Esophagus muscularis mucosa (tissue), 4 donors: Measurements from ENCODE around the gene PFDN6.

ENCODE experiments used
- EP300 ChIP-seq: sonication (generic); formaldehyde crosslinking; IDR thresholded peaks from one replicate; pipeline ENCODE4 v1.6.1; 2017; ENCODE audit warnings: antibody characterized with exemption
- POLR2A ChIP-seq: fragments of 450-650 bp; IDR thresholded peaks from one replicate; pipeline ENCODE4 v1.6.1; 2017; ENCODE audit warnings: antibody characterized with exemption, moderate library complexity, mild to moderate bottlenecking, low read depth
- POLR2AphosphoS5 ChIP-seq, 2 donors: sonication (generic); formaldehyde crosslinking; IDR thresholded peaks; one replicate each; pipeline ENCODE4 v1.6.1; 2017; ENCODE audit warnings: antibody characterized with exemption in 2 of 2
- TF ChIP-seq, protein P1 (sequence below), 3 experiments: fragments of 200-600 bp in 2 of 3; fragments of 450-650 bp in 1 of 3; sonication (generic) in 2 of 3; IDR thresholded peaks; one replicate each; pipeline ENCODE4 v1.5.1; 2017 to 2019; ENCODE audit warnings: antibody characterized with exemption in 3 of 3, mild to moderate bottlenecking in 2 of 3, moderate library complexity in 1 of 3

DNA sequence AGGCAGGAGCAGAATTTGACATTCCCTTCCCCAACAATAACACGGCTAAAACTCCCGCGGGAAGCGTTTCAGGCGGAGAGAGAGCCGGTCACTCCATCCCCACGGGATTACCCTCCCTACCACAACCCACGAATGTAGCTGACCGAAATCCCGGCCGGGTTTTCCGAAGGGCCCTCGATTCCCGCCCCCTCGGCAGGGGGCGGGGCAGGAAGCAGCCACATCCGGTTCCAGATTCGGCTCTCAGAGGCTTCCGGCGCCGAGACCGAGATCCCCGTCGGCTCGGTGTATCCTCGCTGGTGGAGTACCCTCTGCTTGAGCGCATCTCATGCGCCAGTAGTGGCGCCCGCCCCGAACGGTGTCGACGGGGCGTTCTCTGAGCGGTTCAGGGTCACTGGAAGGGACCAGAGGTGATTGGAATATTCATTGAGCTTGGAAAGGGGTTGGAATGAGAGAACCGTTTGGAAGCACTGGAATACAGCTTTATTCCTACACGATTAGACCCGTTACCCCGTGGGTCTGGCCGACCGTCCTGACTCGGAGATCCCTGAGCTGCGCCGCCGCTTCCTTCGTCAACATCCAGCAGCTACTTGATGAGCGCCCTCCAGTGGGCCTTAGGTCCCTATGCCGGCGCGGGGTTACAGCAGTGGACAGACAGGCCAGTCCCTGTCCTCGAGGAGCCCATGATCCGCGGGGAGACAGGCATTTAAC, 10.0 kb downstream of the PFDN6 start:
- TF ChIP-seq POLR2A (peak; percentile 35), POLR2AphosphoS5 (IDR thresholded peaks at IDR 0.05) (peak; percentile 85 to 96), EP300 (no peak)
- TF ChIP-seq, protein P1, sequence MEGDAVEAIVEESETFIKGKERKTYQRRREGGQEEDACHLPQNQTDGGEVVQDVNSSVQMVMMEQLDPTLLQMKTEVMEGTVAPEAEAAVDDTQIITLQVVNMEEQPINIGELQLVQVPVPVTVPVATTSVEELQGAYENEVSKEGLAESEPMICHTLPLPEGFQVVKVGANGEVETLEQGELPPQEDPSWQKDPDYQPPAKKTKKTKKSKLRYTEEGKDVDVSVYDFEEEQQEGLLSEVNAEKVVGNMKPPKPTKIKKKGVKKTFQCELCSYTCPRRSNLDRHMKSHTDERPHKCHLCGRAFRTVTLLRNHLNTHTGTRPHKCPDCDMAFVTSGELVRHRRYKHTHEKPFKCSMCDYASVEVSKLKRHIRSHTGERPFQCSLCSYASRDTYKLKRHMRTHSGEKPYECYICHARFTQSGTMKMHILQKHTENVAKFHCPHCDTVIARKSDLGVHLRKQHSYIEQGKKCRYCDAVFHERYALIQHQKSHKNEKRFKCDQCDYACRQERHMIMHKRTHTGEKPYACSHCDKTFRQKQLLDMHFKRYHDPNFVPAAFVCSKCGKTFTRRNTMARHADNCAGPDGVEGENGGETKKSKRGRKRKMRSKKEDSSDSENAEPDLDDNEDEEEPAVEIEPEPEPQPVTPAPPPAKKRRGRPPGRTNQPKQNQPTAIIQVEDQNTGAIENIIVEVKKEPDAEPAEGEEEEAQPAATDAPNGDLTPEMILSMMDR (IDR thresholded peaks at IDR 0.05): peak; percentile 70 to 80 (median 78)
